ENCODE results near the gene NSRP1. TPM values are rescaled to one million over a fixed set of nuclear protein-coding genes. Genes with fewer than 3 reads are reported as not detected.

Gene NSRP1
- total and polyA plus RNA-seq, 2 of the 8 experiments (the other 6 are each of a cell fraction or from before 2014, with no cell fraction given): 6.1 to 22.4 TPM

DNA sequence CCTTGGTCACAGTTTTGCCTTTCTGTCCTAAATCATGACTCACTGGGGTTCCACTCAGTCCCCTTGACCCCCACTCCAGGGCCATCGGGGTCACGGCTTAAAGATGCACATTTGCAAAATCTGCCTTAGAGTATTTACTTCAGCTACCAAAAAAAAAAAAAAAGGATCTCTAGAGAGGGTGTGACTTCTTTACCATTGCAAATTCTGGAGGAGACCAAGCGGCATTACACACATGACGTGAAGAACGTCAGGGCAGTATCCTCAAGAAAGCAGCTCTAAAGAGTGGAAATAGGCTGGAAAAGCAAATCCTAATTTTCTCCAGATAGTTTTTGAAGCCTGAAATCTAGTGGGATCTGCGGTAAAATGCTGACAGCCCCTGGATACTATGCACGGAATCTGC, 93.3 kb downstream of the NSRP1 start:
- Histone ChIP-seq H3K79me2 (ENCODE audit: control insufficient read depth in 1 of 2, insufficient read depth in 2 of 2, low read length in 2 of 2) (no peaks in the 10 kb centered on the region), H3K27me3 (replicated peaks in 1 of 4; ENCODE audit: control insufficient read depth in 3 of 4, extremely low read depth in 1 of 4, insufficient read depth in 3 of 4, low read length in 3 of 4) (no peaks in the 10 kb centered on the region), H3K4ac (replicated peaks; ENCODE audit: insufficient read length, low read depth, low read length) (no peak overlapping the region), H4K20me1 (replicated peaks in 1 of 2; ENCODE audit: control insufficient read depth in 1 of 2, insufficient read depth in 2 of 2, low read length in 2 of 2) (no peaks in the 10 kb centered on the region), H3K56ac (replicated peaks; ENCODE audit: insufficient read length, low read depth, low read length) (no peak overlapping the region), H2AK5ac (ENCODE audit: low read depth, low read length) (no peak overlapping the region), H3K9me3 (ENCODE audit: insufficient read depth in 2 of 2, low read depth in 1 of 2, low read length in 1 of 2) (no peaks in the 10 kb centered on the region), H2BK120ac (replicated peaks; ENCODE audit: low read depth, low read length) (no peak overlapping the region), H2BK5ac (ENCODE audit: low read depth, low read length) (no peak overlapping the region), H3K23me2 (ENCODE audit: low read depth, low read length) (no peaks in the 10 kb centered on the region; the same call in 1 of the 2 replicates), H3K14ac (ENCODE audit: insufficient read length) (no peak overlapping the region), H3K4me3 (ENCODE audit: extremely low read depth in 1 of 4, insufficient read depth in 2 of 4, low read depth in 3 of 4, low read length in 4 of 4) (no peak overlapping the region), H4K8ac (ENCODE audit: extremely low read depth, insufficient read depth, low read length) (no peak overlapping the region), H2BK20ac (ENCODE audit: low read length) (no peak overlapping the region), H4K91ac (replicated peaks; ENCODE audit: insufficient read length, low read length) (no peak overlapping the region), H3K4me2 (ENCODE audit: insufficient read depth in 1 of 2, low read depth in 2 of 2, low read length in 2 of 2) (no peak overlapping the region), H2BK12ac (ENCODE audit: low read depth, low read length) (no peak overlapping the region), H3K36me3 (ENCODE audit: control insufficient read depth in 2 of 4, insufficient read depth in 4 of 4, low read length in 3 of 4) (no peaks in the 10 kb centered on the region), H2AFZ (ENCODE audit: low read length) (no peak overlapping the region), H3K18ac (ENCODE audit: extremely low read depth, low read length) (no peak overlapping the region), H3K79me1 (ENCODE audit: low read depth, low read length) (no peaks in the 10 kb centered on the region), H2BK15ac (ENCODE audit: low read length) (no peak overlapping the region), H3K23ac (ENCODE audit: insufficient read length) (no peak overlapping the region), H3K27ac (ENCODE audit: low read depth, low read length) (no peak overlapping the region), H3K4me1 (replicated peaks in 1 of 4; ENCODE audit: control insufficient read depth in 3 of 4, insufficient read depth in 4 of 4, low read length in 3 of 4) (no peaks in the 10 kb centered on the region), H4K5ac (ENCODE audit: insufficient read length, low read depth, low read length) (no peak overlapping the region), H3K9ac (replicated peaks in 1 of 4; ENCODE audit: extremely low read depth in 1 of 4, low read depth in 3 of 4, low read length in 3 of 4) (no peak overlapping the region)
- POLR2A ChIA-PET (ENCODE audit: partially characterized antibody): no interaction called here
- no peak for FAIRE-seq
- no peak for DNase-seq (ENCODE audit: low read depth in 1 of 2, low spot score in 2 of 2)
- TF ChIP-seq, protein P1, sequence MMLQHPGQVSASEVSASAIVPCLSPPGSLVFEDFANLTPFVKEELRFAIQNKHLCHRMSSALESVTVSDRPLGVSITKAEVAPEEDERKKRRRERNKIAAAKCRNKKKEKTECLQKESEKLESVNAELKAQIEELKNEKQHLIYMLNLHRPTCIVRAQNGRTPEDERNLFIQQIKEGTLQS (IDR thresholded peaks at IDR 0.05; ENCODE audit: insufficient read depth, low read depth, low read length): no peak
- TF ChIP-seq HDAC6 (IDR thresholded peaks at IDR 0.05; ENCODE audit: low read depth, low read length) (no peak), KDM5A (IDR thresholded peaks at IDR 0.05; ENCODE audit: low read length) (no peak), PHF8 (conservative IDR thresholded peaks at IDR 0.05; ENCODE audit: low read depth, low read length) (no peak), POLR2A (IDR thresholded peaks at IDR 0.05; ENCODE audit: control extremely low read depth in 1 of 2, low read depth in 2 of 2, low read length in 2 of 2) (no peak), CEBPB (IDR thresholded peaks at IDR 0.05; ENCODE audit: low read depth, low read length) (no peak), SP2 (IDR thresholded peaks at IDR 0.05; ENCODE audit: low read length) (no peak), BCL11A (IDR thresholded peaks at IDR 0.05; ENCODE audit: low read depth in 2 of 2, low read length in 2 of 2) (no peak), SRF (IDR thresholded peaks at IDR 0.05; ENCODE audit: low read depth, low read length) (no peak), FOSL1 (IDR thresholded peaks at IDR 0.05; ENCODE audit: insufficient read depth, low read depth, low read length) (no peak)
- TF ChIP-seq, protein P2, sequence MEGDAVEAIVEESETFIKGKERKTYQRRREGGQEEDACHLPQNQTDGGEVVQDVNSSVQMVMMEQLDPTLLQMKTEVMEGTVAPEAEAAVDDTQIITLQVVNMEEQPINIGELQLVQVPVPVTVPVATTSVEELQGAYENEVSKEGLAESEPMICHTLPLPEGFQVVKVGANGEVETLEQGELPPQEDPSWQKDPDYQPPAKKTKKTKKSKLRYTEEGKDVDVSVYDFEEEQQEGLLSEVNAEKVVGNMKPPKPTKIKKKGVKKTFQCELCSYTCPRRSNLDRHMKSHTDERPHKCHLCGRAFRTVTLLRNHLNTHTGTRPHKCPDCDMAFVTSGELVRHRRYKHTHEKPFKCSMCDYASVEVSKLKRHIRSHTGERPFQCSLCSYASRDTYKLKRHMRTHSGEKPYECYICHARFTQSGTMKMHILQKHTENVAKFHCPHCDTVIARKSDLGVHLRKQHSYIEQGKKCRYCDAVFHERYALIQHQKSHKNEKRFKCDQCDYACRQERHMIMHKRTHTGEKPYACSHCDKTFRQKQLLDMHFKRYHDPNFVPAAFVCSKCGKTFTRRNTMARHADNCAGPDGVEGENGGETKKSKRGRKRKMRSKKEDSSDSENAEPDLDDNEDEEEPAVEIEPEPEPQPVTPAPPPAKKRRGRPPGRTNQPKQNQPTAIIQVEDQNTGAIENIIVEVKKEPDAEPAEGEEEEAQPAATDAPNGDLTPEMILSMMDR (IDR thresholded peaks at IDR 0.05; ENCODE audit: control extremely low read depth in 1 of 3, insufficient read depth in 1 of 3, low read depth in 1 of 3, low read length in 3 of 3): no peak
- 94% methylated on average over 7 of the region's 7 CpGs; no CpG with 5 or more reads in 1 of the 2 experiments for WGBS, 2 experiments (ENCODE audit: extremely low coverage in 1 of 2, insufficient coverage in 1 of 2, insufficient read length in 1 of 2, insufficient replicate concordance in 2 of 2, low coverage in 1 of 2, low lambda C conversion rate in 2 of 2, missing lambda C conversion rate in 1 of 2)
- CTCF ChIA-PET (ENCODE audit: partially characterized antibody): interaction anchor here (1.0 kb wide), 1 partner anchor 10 kb away, joined by 3 read pairs; no protein-coding TSS in a partner anchor
